HS-27A (cell line): ENCODE measurements around the gene CHST14.

Source experiments
- DNase-seq: peaks from one replicate; pipeline ENCODE4 v3.0.0-alpha.2; 2012; ENCODE audit warnings: low read depth, missing footprints

The CHST14 gene

GRCh38 chr15:40489274-40490175 lies 18.7 kb downstream of the CHST14 start:
- no peak for DNase-seq

DNA sequence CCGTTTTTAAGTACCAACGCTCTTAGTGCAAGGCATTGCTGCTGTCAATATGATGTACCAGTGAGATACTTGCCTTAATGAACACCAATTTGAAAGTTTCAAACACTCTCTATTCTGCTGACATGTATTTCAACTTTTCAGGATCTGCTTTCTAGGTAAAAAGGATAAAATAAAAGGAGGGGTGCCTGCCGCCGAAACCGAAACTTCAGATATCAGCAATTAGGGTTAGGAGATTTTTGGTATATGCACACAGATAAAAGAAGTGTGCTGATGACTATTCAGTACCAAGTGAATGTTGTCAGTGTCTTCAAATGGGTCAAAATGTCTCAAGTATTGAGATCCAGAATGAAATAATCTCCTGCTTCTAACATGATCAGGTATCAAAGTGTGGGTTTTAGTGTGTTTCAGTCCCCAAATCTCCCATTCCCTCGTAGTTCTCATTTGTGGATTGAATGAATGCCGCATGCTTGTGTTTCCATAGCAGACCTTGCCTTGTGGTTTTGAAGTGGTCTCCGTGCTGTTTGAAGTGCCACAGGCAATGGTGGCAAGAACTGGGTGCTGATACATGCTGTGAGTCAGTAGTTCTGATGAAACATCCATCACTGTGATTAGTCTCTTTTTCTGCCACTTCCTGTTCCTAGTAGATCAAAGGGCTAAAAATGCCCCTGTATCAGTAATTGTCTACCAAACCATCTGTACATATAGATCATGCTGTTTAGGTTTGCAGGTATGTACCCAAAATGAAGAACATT lies 22.5 kb downstream of the CHST14 start:
- DNase-seq, result no peak

DNA sequence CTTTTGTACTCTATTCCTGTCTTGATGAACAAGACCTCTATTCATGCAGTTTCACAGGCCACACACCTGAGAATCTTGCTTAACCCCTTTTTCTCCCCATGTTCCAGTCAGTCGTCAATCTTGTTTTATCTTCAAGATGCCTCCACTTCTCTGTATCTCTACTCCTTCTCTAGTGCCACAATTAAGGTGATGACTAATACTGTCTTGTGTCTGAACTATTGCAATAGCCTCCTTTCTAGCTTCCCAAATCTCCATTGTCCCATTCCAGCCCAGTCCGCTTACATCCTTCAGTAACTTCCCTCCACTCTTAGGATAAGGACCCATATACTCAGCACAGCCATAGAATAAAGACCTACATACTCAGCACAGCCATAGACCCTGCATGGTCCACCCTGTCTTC lies 24.7 kb downstream of the CHST14 start:
- DNase-seq, result no peak

DNA sequence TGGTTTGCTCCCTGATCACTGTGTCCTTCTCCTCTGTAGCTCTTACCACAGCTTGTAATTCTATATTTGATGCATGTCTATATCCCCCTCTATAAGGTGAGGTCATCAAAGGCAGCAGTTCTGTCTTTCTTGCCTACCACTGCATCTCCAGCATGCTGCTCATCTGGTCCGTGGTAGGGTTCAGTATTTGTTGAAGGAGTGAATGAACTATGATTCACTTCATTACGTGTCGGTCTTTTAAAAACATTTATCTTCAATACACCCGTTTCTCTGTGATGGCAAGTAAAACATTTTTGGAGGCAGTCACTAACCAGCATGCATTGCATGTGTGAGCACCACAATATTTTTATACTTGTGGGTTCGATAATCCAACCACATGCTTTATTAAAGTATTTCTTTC lies 27.6 kb downstream of the CHST14 start:
- no peak for DNase-seq

DNA sequence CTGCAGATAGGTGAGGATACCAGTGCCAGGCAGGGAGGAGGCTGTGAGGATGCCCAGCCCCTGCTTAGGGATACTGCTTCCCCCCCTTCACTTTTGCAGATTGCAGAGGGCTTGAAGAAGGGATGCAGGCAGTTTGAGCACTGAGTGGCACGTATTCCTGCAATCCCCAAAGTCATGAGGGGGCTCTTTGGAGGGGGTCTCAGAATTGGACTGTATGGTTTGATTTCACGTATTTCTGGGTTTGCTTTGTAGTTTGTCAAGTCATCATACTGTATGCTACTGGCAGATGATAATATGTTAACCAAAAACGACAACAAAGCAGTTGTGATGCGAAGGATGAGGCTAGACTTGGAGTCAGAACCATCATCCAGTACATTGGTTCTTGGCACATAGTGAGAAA lies 28.1 kb downstream of the CHST14 start:
- DNase-seq, result no peak

GRCh38 chr15:40499931-40500330 lies 29.1 kb downstream of the CHST14 start:
- DNase-seq, result no peak

DNA sequence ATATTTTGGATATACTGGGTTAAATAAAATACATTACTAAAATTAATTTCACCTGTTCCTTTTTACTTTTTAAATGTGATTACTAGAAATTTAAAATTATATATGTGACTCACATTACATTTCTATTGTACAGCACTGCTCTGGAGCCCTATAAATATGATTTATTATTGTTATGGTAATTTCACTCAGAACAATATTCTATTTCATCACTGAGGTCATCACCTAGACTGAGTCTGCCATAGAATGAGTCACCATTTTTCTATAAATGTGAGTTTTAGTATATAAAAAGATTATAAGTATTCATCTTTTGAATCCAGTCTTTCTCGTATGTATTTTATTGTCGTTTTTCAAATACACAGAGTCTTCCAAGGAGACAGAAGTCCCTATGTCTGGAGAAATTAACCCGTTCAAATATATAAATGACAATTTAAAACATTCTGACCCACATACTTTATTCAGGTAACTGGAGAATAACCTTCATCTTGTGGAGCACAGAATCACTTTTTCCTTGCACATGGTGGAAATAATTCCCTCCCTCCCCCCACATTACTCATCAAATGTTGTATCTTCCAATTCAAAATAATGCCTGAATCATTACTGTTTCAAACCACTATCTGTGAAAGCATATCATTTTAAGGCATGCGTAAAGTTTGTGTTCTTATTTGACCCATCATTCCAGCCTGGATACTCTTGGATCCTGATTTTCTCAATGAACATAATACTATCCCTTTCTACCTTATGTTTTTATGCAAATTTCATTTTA lies 30.0 kb downstream of the CHST14 start:
- no peak for DNase-seq

DNA sequence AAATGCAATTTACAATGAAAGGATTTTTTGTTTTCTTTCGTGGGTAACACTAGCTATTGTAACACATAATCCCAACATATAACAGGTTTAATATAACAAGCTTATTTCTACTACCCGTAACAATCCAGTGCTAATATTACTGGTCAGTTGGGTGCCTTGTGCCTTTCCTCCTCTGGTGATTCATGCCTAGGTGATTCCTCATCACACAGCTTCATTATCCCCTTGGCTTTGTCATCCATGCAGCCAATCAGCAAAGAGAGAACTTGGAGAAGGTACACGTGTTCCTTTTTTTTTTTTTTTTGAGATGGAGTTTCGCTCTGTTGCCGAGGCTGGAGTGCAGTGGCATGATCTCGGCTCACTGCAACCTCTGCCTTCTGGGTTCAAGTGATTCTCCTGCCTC lies 30.7 kb downstream of the CHST14 start:
- DNase-seq, result no peak

- no peak for DNase-seq
Measured at GRCh38 chr15:40506964-40507571, 36.3 kb downstream of the CHST14 start.

DNA sequence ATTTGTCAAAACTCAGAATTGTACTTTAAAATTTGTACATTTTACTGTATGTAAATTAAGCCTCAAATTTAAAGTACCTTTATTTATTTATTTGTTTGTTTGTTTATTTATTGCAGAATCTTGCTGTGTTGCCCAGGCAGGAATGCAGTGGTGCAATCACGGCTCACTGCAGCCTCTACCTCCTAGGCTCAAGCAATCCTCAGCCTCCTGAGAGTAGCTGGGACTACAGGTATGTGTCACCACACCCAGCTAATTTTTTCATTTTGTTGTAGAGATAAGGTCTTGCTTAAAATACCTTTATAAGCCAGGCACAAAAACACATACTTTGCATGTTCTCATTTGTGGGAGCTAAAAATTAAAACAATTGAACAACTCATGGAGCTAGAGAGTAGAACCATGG lies 37.4 kb downstream of the CHST14 start:
- DNase-seq, result no peak

DNA sequence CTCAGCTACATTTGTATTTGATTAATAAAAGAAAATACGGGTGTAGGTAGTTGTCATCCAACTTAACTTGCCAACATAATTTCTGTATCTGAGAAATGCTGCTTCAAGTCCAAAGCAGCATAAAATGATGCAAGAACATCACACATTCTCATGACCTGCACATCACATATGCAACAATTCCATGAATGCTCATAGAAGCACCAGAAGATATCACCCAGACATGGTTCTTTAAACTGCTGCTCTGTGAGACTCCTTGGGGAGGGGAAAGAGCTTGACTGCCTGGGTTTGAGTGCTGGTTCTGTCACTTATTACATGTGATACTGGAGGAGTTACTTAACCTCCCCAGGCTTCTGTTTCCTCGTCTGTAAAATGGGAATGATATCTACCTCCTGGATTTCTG lies 39.4 kb downstream of the CHST14 start:
- no peak for DNase-seq

DNA sequence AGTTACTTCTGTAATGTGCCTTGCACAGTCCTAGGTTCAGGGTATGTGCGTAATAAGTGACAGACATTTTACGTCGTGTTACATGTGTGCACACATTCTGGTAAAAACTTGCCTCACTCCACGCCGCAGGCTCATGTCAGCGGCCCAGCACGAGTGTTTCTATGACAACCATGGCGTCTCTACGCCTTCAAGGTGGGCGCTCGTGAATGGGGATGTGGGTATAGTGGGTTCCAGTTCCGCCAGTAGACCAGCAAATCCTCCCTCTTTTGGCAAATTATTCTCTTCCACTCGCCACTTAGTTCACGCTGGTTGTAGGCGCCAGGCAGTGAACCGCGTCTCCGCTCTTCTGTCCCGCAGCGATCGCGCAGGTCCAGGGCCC lies 40.3 kb downstream of the CHST14 start:
- DNase-seq, result no peak

GRCh38 chr15:40511472-40512133 lies 40.8 kb downstream of the CHST14 start:
- no peak for DNase-seq

DNA sequence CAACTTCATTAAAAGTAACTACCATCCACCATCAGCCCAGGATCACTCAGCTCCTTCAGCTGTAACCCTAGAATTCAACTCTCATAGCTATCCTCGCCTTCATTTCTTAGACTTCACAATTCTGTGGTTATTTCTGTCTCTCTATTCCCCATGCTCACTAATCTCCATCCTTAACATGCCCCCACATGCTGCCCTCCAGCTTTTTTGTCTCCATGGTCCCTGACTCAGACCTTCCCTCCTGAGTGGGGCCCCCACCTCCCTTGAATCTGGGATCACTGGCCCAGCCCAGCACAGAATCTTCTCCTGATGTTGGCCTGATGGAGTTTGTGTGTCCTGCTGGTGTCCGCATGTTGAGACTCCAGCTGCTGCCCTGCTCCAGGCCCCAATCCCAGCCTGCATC lies 41.7 kb downstream of the CHST14 start:
- no peak for DNase-seq

DNA sequence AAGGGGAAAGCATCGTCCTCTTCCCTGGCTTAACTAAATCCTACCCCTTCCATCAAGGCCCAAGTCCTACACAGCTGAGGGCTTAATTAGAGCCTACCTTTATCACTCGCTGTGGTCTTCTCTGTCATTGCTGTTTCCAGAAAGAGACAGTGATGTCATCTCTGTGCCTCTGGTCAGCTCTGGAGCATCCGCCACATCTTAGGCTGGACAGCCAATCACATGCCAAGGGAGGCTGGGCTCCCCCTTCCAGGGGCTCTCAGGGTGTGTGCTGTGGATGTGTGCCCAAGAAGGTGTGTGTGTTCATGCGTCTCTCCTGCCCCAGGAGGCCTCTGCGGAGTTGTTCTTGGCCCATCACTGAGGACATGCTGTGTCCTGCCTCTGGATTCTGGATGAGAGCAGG lies 42.8 kb downstream of the CHST14 start:
- DNase-seq, result no peak

DNA sequence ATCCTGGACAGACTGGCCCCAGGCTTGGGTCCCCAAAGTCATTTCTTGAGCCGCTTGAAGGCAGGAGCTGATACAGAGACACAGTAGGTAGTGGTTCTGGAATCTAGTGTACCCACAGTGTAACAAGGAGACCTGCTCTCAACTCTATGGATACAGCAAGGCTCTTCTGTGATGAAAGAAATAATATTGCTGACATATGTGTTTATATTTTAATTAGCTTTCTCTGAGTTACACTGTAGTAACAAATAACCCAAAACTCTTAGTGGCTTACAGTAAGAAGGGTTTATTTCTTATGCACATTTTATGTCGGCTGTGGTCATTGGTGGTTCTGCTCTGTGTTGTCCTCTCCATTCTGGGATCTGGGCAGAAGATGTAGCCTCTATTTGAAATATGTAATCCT lies 45.5 kb downstream of the CHST14 start:
- no peak for DNase-seq
